HG03558 (cell line): ENCODE measurements around the gene GFRA1.

Experiments used
- ATAC-seq: cut with Tn5 transposase; IDR thresholded peaks from one replicate; pipeline ENCODE4 v1.9.1; 2021; ENCODE audit warnings: moderate number of reproducible peaks; ENCODE audit not compliant: unreplicated experiment; ENCODE audit errors: extremely low read depth

Gene GFRA1

GRCh38 chr10:116272440-116273283 lies at the start of gene GFRA1:
Gene GFRA1, minus strand, starts transcription at chr10:116273206. Its CDS starts 1,177 bp downstream, at chr10:116272029.
- no peak for ATAC-seq

- ATAC-seq: no peak
These were observed 43.5 kb upstream of the GFRA1 start for GRCh38 chr10:116316503-116316902.

DNA sequence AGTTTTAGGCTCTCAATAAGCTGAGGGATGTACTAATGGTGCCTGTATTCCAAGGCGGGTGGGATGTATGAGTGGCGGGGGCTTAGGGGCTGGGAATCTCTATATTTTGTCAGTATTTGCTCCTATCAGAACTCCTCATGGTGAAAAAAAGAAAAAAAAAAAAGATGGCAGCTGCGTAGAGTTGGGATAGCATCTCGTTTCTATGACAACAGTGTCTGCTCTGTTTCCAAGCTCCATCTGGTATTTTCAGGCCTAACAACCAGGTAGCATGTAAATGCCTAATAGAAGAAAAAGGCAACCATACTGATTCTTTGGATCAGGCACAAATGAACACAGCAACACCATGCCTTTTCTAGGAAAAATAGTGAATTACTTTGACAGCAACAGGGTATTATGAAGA lies 39.5 kb upstream of the GFRA1 start:
- ATAC-seq: no peak

- ATAC-seq: no peak
These were observed 38.9 kb upstream of the GFRA1 start for GRCh38 chr10:116311706-116312490.

GRCh38 chr10:116311016-116311415 lies 38.0 kb upstream of the GFRA1 start:
- no peak for ATAC-seq

- no peak for ATAC-seq
These were observed 34.4 kb upstream of the GFRA1 start for GRCh38 chr10:116307455-116307854.

DNA sequence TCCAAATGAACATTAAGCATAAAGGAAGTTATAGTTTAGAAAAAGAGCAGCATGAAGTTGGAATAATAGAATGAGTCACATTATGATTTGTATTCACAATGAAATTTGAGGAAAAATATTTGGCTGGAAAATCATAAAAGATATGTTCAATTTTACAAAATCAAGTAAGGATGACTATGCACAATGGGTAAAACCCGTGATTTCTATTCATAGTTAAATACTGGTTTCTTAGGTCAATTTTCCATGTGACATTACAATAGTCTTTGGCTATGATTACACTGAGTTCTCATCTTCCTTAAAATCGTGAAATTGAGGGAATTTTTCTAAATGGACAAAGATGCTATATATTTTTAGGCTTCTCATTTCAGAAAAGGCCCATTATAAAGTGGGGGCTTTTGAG lies 33.8 kb upstream of the GFRA1 start:
- ATAC-seq: no peak

DNA sequence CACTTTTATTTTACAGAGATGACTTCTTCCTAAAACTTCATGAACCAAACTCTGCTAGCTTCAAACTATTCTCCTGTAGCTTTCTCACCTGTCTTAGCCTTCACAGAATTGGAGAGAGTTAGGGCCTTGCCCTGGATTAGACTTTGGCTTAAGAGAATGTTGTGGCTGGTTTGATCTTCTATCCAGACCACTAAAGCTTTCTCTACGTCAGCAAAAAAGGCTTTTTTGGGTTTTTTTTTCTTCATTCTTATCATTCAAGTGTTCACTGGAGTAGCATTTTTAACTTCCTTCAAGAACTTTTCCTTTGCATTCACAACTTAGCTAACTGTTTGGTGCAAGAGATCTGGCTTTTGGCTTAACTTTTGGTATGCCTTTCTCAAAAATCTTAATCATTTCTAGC lies 31.9 kb upstream of the GFRA1 start:
- ATAC-seq: no peak

- no peak for ATAC-seq
These were observed 27.5 kb upstream of the GFRA1 start for GRCh38 chr10:116300542-116300941.

DNA sequence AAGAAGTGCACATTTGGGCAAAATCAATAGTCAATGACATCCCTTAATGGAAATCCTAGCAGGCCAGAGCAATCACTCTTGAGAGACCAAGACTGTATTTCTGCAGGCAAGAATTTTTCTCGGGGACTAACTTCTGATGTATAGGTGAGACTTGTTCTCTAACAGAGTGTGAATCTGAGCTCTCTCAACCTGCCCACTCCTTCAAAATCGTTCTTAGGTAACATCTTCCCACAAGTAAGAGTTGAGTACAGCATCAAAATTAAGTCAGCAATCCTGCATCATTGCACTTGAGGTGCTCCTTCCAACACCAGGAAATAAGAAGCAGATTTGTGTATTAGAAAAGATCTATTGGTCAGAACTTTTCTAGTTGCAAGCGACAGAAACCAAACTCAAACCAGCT lies 25.6 kb upstream of the GFRA1 start:
- ATAC-seq: no peak

- no peak for ATAC-seq
These were observed 23.3 kb upstream of the GFRA1 start for GRCh38 chr10:116296291-116296721.

DNA sequence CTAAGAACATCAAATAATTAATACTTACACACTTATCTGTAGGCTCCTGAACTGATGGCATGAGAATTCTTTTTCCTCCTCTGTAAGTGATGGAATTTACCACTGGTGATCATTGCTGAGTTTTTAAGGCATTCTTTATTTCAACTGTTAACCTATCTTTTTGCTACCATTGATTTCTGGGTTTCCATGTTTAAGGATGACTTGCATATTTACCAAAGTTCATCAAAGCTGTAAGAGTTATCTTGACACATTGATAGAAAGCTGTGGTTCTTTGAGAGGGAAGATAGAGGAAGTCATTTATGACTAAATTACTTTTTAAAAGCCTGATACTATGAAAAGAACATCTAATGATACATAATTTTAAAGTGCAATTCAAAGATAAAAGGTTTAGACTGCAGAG lies 19.5 kb upstream of the GFRA1 start:
- no peak for ATAC-seq

GRCh38 chr10:116289652-116290051 lies 16.6 kb upstream of the GFRA1 start:
- ATAC-seq: no peak

GRCh38 chr10:116287906-116288501 lies 15.0 kb upstream of the GFRA1 start:
- no peak for ATAC-seq

DNA sequence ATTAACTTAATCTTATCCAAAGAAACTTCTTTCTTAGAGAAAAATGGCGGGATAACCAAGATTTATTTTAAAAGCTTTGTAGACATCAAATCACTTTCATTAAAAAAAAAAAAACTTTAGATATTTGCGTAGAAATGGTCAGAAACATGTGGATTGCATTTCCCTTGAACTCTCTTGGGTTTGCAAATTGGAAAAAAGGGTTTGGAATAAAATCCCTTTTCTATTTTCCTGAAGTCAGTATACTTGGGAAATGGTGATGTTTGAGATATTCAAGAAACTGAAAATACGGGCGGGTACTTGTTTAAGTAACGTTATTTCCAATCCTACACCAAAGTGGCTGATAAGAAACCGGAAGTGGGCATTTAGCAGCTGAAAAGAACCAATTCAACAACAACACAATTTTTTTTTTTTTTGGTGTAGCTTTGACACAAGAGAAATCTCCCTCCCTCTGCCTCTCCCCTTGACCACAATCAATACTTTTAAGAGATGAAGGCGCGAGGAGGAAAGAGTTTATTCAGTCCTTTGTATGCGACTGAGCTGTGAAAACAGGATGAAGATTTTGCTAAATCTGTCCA lies 13.7 kb upstream of the GFRA1 start:
- ATAC-seq: no peak

- ATAC-seq: no peak
These were observed 8.8 kb upstream of the GFRA1 start for GRCh38 chr10:116281775-116282174.

GRCh38 chr10:116278846-116279245 lies 5.8 kb upstream of the GFRA1 start:
- ATAC-seq: no peak

GRCh38 chr10:116276981-116277380 lies 4.0 kb upstream of the GFRA1 start:
- ATAC-seq: no peak

GRCh38 chr10:116274064-116274904 lies 1.3 kb upstream of the GFRA1 start:
- ATAC-seq: no peak
